GM18498 (cell line): ENCODE data around the gene LY6G6D.

Experiments used
- ATAC-seq: cut with Tn5 transposase; IDR thresholded peaks from one replicate; pipeline ENCODE4 v1.9.1; 2021; ENCODE audit warnings: mild to moderate bottlenecking, moderate library complexity; ENCODE audit not compliant: unreplicated experiment

The LY6G6D gene

GRCh38 chr6:31761343-31761742 lies 46.2 kb downstream of the LY6G6D start:
- no peak for ATAC-seq

DNA sequence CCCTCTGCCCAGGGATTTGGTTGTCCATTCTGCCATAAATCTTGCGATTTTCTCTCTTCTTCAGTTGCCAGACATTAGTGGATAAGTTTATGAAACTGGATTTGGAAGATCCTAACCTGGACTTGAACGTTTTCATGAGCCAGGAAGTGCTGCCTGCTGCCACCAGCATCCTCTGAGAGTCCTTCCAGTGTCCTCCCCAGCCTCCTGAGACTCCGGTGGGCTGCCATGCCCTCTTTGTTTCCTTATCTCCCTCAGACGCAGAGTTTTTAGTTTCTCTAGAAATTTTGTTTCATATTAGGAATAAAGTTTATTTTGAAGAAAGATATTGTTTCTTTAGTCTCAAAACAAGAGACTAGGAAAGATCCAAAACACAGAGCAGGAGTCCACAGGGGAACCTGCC lies 47.2 kb downstream of the LY6G6D start, which contains the start of gene SAPCD1:
SAPCD1 (plus strand) TSS at position 301 of the 400 bp plus-strand sequence. CDS start 399 bp downstream, outside the sequence.
- ATAC-seq = no peak

- no peak for ATAC-seq
Observed at GRCh38 chr6:31762878-31763618, 47.9 kb downstream of the LY6G6D start.

DNA sequence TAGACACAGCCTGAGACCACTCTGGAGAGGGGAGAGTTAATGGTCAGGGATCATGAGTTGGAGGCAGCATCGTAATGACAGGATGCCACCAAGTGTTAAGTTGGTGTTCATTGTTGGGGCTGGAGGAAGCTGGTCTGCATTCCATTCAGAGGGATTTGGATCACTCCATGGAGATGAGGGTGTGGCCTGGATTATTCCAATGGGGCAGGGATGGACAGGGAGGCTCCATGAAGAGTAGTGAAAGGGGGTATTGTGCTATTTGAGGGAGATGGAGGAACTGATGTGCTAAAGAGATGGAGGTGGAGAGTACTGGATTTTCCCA lies 48.4 kb downstream of the LY6G6D start:
- no peak for ATAC-seq

GRCh38 chr6:31764198-31764597 lies 49.0 kb downstream of the LY6G6D start:
- no peak for ATAC-seq

GRCh38 chr6:31765559-31765909 lies 50.4 kb downstream of the LY6G6D start:
- no peak for ATAC-seq

DNA sequence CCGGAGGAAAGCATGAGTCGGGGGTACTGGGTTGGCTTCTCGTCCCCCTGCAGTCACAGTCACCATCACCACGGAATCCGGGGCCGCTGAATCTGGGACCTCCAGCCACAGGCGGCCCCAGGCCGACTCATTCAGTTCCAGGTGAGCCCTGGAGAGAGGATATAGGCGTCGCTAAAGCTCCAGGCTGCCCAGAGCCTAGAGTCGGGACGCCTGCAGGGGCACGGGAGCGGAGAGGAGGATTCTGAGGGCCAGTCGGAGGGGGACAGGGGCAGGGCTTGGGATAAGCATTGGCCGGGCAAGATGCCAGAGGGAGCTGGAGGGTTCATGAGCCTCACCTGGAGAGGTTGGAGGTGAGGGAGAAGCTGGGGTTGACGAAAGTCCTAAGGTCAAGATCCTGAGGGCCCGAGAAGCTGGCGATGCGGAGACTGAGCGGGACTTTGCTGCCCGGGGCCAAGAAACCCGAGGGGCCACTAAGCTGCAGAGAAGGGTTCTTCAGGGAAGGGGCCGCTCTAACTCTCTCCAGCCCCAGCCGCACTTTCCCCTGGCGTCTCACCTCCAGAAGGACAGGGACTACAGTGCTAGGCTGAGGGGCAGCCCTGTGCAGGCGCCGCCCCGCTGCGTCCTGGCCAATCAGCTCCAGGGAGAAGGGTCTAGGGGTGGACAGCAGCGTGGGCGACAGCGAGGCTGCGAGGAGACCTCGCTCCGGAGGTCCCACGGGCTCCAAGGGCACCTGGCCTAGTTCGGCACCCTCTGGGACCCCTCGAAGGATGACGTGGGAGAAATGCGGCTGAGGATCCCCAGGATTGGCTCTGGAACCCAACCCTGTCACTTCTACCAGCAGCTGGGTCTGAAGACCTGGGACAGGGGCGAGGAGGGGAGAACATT lies 51.0 kb downstream of the LY6G6D start:
- no peak for ATAC-seq

GRCh38 chr6:31767096-31767645 lies 52.0 kb downstream of the LY6G6D start:
- no peak for ATAC-seq
